Activated CD4-positive, alpha-beta T cell treated with anti-CD3 and anti-CD28 coated beads, Interleukin-2, amount 50 U/mL, for 16 hours (primary cell): ENCODE measurements around the gene MNT.

ENCODE experiments used
- DNase-seq: peaks from one replicate; pipeline ENCODE4 v3.0.0-alpha.2; 2020

Gene MNT

GRCh38 chr17:2395258-2396181, 5.3 kb downstream of the MNT start:
- DNase-seq = no peak

- DNase-seq = no peak
These were observed 6.1 kb downstream of the MNT start for GRCh38 chr17:2394775-2395201.

GRCh38 chr17:2393954-2394749, 6.7 kb downstream of the MNT start:
- DNase-seq = no peak

GRCh38 chr17:2393174-2393953, 7.5 kb downstream of the MNT start:
- peak; percentile 91 for DNase-seq

- peak; percentile 97 for DNase-seq
These were observed 8.3 kb downstream of the MNT start for GRCh38 chr17:2392252-2393173.

- DNase-seq = no peak
These were observed 9.1 kb downstream of the MNT start for GRCh38 chr17:2391597-2392251.

GRCh38 chr17:2390199-2390836, 10.5 kb downstream of the MNT start:
- no peak for DNase-seq

- no peak for DNase-seq
These were observed 12.2 kb downstream of the MNT start for GRCh38 chr17:2388683-2389055.

GRCh38 chr17:2388020-2388682, 12.7 kb downstream of the MNT start:
- DNase-seq = no peak

GRCh38 chr17:2387086-2388019, 13.5 kb downstream of the MNT start:
- DNase-seq = no peak

GRCh38 chr17:2386400-2387085, 14.3 kb downstream of the MNT start:
- no peak for DNase-seq

- DNase-seq = no peak
These were observed 15.3 kb downstream of the MNT start for GRCh38 chr17:2385240-2386210.

- no peak for DNase-seq
These were observed 16.3 kb downstream of the MNT start for GRCh38 chr17:2384439-2385127.

GRCh38 chr17:2383628-2384167, 17.2 kb downstream of the MNT start:
- DNase-seq = no peak

- DNase-seq = no peak
These were observed 19.8 kb downstream of the MNT start for GRCh38 chr17:2380950-2381649.
